ENCODE measurements around the gene ADGRF5. TPM values are rescaled to one million over a fixed set of nuclear protein-coding genes. Genes with fewer than 3 reads are reported as not detected.

The ADGRF5 gene
- total RNA-seq, 4 donors from 2014 or later = 30.4 to 144 (median 73.9) TPM

DNA sequence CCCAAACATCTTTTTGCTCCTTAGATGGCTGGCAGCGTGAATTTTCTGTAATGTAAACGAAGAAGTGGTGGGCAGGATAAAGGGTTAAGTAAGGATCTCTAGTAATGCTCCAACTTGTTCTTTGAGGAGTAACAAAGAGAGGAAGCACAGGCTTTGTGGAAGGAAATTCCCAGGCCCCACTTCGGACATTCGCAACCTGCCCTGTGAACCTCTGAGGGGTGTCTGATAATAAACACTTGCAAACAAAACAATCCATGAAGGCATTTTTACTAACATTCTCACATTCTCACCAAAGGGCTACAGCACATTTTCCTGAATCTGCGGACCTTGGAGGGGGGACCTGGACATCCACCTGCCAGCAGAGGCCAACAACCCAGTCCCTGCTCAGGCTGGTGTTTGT, 25.8 kb upstream of the ADGRF5 start:
- TF ChIP-seq, protein P1, sequence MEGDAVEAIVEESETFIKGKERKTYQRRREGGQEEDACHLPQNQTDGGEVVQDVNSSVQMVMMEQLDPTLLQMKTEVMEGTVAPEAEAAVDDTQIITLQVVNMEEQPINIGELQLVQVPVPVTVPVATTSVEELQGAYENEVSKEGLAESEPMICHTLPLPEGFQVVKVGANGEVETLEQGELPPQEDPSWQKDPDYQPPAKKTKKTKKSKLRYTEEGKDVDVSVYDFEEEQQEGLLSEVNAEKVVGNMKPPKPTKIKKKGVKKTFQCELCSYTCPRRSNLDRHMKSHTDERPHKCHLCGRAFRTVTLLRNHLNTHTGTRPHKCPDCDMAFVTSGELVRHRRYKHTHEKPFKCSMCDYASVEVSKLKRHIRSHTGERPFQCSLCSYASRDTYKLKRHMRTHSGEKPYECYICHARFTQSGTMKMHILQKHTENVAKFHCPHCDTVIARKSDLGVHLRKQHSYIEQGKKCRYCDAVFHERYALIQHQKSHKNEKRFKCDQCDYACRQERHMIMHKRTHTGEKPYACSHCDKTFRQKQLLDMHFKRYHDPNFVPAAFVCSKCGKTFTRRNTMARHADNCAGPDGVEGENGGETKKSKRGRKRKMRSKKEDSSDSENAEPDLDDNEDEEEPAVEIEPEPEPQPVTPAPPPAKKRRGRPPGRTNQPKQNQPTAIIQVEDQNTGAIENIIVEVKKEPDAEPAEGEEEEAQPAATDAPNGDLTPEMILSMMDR (IDR thresholded peaks at IDR 0.05; ENCODE audit: low read depth) = no peak

GRCh38 chr6:46940433-46941226, 18.9 kb upstream of the ADGRF5 start:
- TF ChIP-seq, protein P1 (IDR thresholded peaks at IDR 0.05; ENCODE audit: low read depth) = no peak

DNA sequence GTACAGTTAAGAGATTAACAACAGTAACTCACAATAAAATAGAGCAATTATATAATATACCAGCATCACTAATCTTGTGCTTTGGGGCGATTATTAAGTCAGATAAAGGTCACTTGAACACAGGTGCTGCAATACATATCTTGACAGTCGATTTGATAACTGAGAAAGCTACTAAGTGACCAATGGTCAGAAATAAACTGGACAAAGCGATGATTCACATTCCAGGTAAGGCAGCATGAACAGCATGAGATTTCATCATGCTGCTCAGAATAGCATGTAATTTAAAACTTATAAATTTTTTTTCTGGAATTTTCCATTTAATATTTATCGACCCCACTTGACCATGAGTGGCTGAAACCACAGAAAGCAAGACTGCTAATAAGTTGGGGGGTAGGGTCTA, 15.9 kb upstream of the ADGRF5 start:
- TF ChIP-seq, protein P1 (IDR thresholded peaks at IDR 0.05; ENCODE audit: low read depth) = no peak

GRCh38 chr6:46935687-46936086, 13.9 kb upstream of the ADGRF5 start:
- TF ChIP-seq, protein P1 (IDR thresholded peaks at IDR 0.05; ENCODE audit: low read depth) = no peak

DNA sequence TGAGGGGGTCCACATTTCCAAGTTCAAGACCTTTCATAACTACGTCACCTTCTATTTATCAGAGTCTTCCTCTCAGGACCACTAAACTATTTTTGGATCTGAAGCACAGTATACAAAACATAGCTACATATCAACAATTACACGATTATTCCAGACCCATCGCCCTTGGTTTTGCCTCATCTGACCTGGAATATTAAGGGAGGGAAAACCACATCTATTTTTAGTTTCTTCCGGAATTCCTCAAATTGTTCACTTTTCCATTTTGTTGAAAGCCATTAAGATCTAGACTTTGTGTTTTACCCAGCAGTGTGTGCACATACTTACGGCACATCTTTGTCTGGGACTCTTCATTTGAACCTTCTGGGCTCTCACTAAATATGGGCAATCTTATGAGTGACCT, 12.0 kb upstream of the ADGRF5 start:
- TF ChIP-seq, protein P1 (IDR thresholded peaks at IDR 0.05; ENCODE audit: low read depth) = no peak

DNA sequence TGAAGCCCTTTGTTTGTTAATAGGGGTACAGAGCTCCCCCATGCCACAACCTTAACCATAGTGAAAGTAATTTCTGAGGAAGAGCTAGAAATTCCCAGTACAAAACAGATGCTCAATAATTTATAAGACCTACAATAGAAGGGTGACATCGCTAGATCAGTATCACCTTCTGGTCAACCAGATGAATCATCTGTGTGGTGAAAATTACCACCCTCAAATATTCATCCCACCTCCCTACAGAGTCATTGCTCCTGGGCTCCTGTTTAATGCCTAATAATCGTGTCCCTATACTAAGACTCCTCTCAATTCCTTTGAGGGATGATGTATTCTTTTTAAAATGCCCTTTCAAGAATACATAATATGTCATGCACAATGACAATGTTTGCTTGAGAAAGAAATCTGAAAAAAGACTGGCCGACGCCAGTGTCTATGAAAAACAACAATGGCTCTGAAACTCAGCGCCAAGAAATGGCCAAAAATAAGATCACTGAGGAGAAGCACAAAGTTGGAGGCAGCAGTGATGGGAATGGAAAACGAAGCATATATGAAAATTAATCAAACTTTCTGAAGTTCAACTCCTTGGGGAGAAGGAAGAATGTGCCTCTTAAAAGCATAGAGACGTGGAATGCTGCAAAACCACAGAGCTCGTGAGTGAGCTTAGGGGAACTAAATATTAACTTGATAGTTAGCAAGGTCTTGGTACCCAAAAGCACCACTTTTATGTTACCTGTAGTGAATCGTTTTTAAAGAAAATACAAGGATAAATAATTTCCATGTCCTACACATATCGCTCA, 11.0 kb upstream of the ADGRF5 start:
- TF ChIP-seq, protein P1 (IDR thresholded peaks at IDR 0.05; ENCODE audit: low read depth) = no peak

DNA sequence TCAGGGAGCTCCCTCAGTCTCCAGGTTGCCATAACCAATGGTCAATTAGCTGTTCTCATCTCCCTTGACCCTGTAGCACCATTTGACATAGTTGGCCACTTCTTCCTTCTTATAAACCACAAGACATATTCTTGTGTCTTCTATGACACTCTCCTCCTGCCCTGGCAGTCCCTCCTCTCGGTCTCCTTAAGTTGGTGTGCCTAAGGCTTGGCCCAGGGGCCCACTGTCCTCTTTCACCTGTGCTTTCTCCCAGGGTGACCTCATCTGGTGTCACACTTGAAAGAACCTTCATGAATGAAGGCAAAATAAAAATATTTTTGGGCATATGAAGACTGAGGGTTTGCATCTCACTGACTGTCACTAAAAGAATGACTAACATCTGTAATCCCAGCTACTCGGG, 9.7 kb upstream of the ADGRF5 start:
- TF ChIP-seq, protein P1 (IDR thresholded peaks at IDR 0.05; ENCODE audit: low read depth) = no peak
